Mesendoderm (in vitro differentiated cells): ENCODE measurements around the gene PAWR.
"Not testable (repeated sequence)": the region's sequence is repeated elsewhere in the genome, so short reads cannot be mapped to it uniquely, and the experiment has no call there.

ENCODE experiments used
- DNase-seq: peaks from one replicate; pipeline ENCODE4 v3.0.0; 2013
- H2AK5ac ChIP-seq: 2 replicates; pipeline ENCODE4 v1.6.1; 2013; ENCODE audit warnings: low read length, inconsistent platforms
- H2BK120ac ChIP-seq: 2 replicates; pipeline ENCODE4 v1.6.1; 2013; ENCODE audit warnings: low read depth, mild to moderate bottlenecking, low read length, moderate library complexity, mixed read lengths
- H2BK15ac ChIP-seq: replicated peaks from 2 replicates; pipeline ENCODE4 v1.6.1; 2013; ENCODE audit warnings: low read depth, mild to moderate bottlenecking, moderate library complexity
- H2BK5ac ChIP-seq: 2 replicates; pipeline ENCODE4 v1.6.1; 2013; ENCODE audit warnings: low read length, inconsistent platforms
- H3K18ac ChIP-seq: 2 replicates; pipeline ENCODE4 v1.6.1; 2013; ENCODE audit warnings: mild to moderate bottlenecking, low read length, mixed read lengths
- H3K23ac ChIP-seq: one replicate; pipeline ENCODE4 v1.6.1; 2013; ENCODE audit warnings: low read length
- H3K27ac ChIP-seq: 2 replicates; pipeline ENCODE4 v1.5.1; 2013; ENCODE audit warnings: low read depth, mild to moderate bottlenecking, inconsistent platforms, low read length, moderate library complexity
- H3K27me3 ChIP-seq: 2 replicates; pipeline ENCODE4 v1.6.1; 2013; ENCODE audit warnings: low read length, control low read depth, mild to moderate bottlenecking, inconsistent platforms; ENCODE audit not compliant: insufficient read depth, poor library complexity
- H3K36me3 ChIP-seq: 2 replicates; pipeline ENCODE4 v1.6.1; 2013; ENCODE audit warnings: low read length, inconsistent platforms; ENCODE audit not compliant: control insufficient read depth, insufficient read depth
- H3K4ac ChIP-seq: one replicate; pipeline ENCODE4 v1.6.1; 2013; ENCODE audit warnings: low read depth, mild to moderate bottlenecking, low read length, moderate library complexity
- H3K4me1 ChIP-seq: 2 replicates; pipeline ENCODE4 v1.6.1; 2013; ENCODE audit warnings: low read depth, low read length, inconsistent platforms; ENCODE audit not compliant: control insufficient read depth
- H3K4me2 ChIP-seq: 2 replicates; pipeline ENCODE4 v1.6.1; 2013; ENCODE audit warnings: low read length
- H3K4me3 ChIP-seq: 2 replicates; pipeline ENCODE4 v1.5.1; 2013; ENCODE audit warnings: mild to moderate bottlenecking, low read length
- H3K56ac ChIP-seq: one replicate; pipeline ENCODE4 v1.6.1; 2013; ENCODE audit warnings: low read length
- H3K79me1 ChIP-seq: 2 replicates; pipeline ENCODE4 v1.6.1; 2013; ENCODE audit warnings: low read length, inconsistent platforms
- H3K79me2 ChIP-seq: 2 replicates; pipeline ENCODE4 v1.6.1; 2013; ENCODE audit warnings: mild to moderate bottlenecking, low read length; ENCODE audit not compliant: control insufficient read depth, insufficient read depth
- H3K9ac ChIP-seq: 2 replicates; pipeline ENCODE4 v1.6.1; 2013; ENCODE audit warnings: low read length, inconsistent platforms
- H4K5ac ChIP-seq: one replicate; pipeline ENCODE4 v1.6.1; 2013; ENCODE audit warnings: low read length
- H4K8ac ChIP-seq: one replicate; pipeline ENCODE4 v1.6.1; 2013; ENCODE audit warnings: low read depth, mild to moderate bottlenecking, control low read depth, low read length, moderate library complexity
- WGBS: extraction: QIAGEN DNeasy Blood & Tissue Kit; methylation state at CpG from one replicate; pipeline ENCODE4 v1.1.7; 2013; ENCODE audit warnings: low lambda C conversion rate, missing lambda C conversion rate; ENCODE audit not compliant: insufficient coverage; ENCODE audit errors: extremely low coverage; 5-methylcytosine and 5-hydroxymethylcytosine counted together

PAWR gene

GRCh38 chr12:79634957-79635471 is 55.8 kb downstream of the PAWR start:
- DNase-seq = peak; percentile 88
- Histone ChIP-seq H3K27me3 (no peaks in the 10 kb centered on the region), H4K5ac (no peak overlapping the region), H2BK120ac (no peak overlapping the region), H3K4ac (no peak overlapping the region), H3K9ac (no peak overlapping the region), H2BK15ac (no peak overlapping the region), H3K18ac (no peak overlapping the region), H3K4me2 (no peak overlapping the region), H4K8ac (peak overlapping the region; percentile 56), H3K56ac (no peak overlapping the region), H3K79me2 (peaks cover 40% of the 10 kb centered on the region), H3K4me3 (no peak overlapping the region), H3K79me1 (peaks cover 2% of the 10 kb centered on the region), H2BK5ac (no peak overlapping the region), H2AK5ac (no peak overlapping the region), H3K36me3 (no peaks in the 10 kb centered on the region), H3K4me1 (peaks cover 8% of the 10 kb centered on the region), H3K23ac (no peak overlapping the region), H3K27ac (no peak overlapping the region)
- no CpG with 5 or more reads among the region's 1 CpG for WGBS

GRCh38 chr12:79629561-79629960 is 61.2 kb downstream of the PAWR start:
- H3K4ac ChIP-seq = no peak overlapping the region
- no peaks in the 10 kb centered on the region for H3K4me1 ChIP-seq
- WGBS = no CpG with 5 or more reads among the region's 2 CpGs
- H3K79me2 ChIP-seq = peaks cover 20% of the 10 kb centered on the region
- DNase-seq = no peak
- H2BK15ac ChIP-seq = no peak overlapping the region
- H3K56ac ChIP-seq = no peak overlapping the region
- H3K4me3 ChIP-seq = no peak overlapping the region
- H3K27me3 ChIP-seq = no peaks in the 10 kb centered on the region
- no peaks in the 10 kb centered on the region for H3K36me3 ChIP-seq
- no peak overlapping the region for H2AK5ac ChIP-seq
- no peak overlapping the region for H3K4me2 ChIP-seq
- no peak overlapping the region for H3K18ac ChIP-seq
- H4K8ac ChIP-seq = no peak overlapping the region
- H3K9ac ChIP-seq = no peak overlapping the region
- no peak overlapping the region for H2BK5ac ChIP-seq
- no peak overlapping the region for H2BK120ac ChIP-seq
- H4K5ac ChIP-seq = no peak overlapping the region
- H3K27ac ChIP-seq = no peak overlapping the region
- no peak overlapping the region for H3K23ac ChIP-seq
- peaks cover 2% of the 10 kb centered on the region for H3K79me1 ChIP-seq

GRCh38 chr12:79626735-79627134 is 64.0 kb downstream of the PAWR start:
- not testable (repeated sequence) for H3K27ac ChIP-seq, H3K18ac ChIP-seq, H3K23ac ChIP-seq, H3K27me3 ChIP-seq, H3K4ac ChIP-seq, H2BK15ac ChIP-seq, H2AK5ac ChIP-seq, H3K79me1 ChIP-seq, H3K4me1 ChIP-seq, H3K4me2 ChIP-seq, H3K9ac ChIP-seq, H4K8ac ChIP-seq, H4K5ac ChIP-seq, DNase-seq, H3K4me3 ChIP-seq, H3K56ac ChIP-seq, H3K36me3 ChIP-seq, H2BK5ac ChIP-seq, H2BK120ac ChIP-seq
- H3K79me2 ChIP-seq = peaks cover 24% of the 10 kb centered on the region
- WGBS = no CpG with 5 or more reads among the region's 7 CpGs

GRCh38 chr12:79624378-79624777 is 66.4 kb downstream of the PAWR start:
- H3K4ac ChIP-seq = no peak overlapping the region
- peaks cover 25% of the 10 kb centered on the region for H3K79me2 ChIP-seq
- H3K56ac ChIP-seq = no peak overlapping the region
- no peak overlapping the region for H3K23ac ChIP-seq
- no peak for DNase-seq
- H3K9ac ChIP-seq = no peak overlapping the region
- no CpG with 5 or more reads among the region's 2 CpGs for WGBS
- no peak overlapping the region for H2BK5ac ChIP-seq
- no peak overlapping the region for H3K4me2 ChIP-seq
- no peak overlapping the region for H3K4me3 ChIP-seq
- H4K8ac ChIP-seq = no peak overlapping the region
- H3K36me3 ChIP-seq = peaks cover 2% of the 10 kb centered on the region
- H2AK5ac ChIP-seq = no peak overlapping the region
- peaks cover 4% of the 10 kb centered on the region for H3K79me1 ChIP-seq
- H3K27ac ChIP-seq = no peak overlapping the region
- no peak overlapping the region for H2BK15ac ChIP-seq
- no peaks in the 10 kb centered on the region for H3K4me1 ChIP-seq
- no peak overlapping the region for H4K5ac ChIP-seq
- no peak overlapping the region for H3K18ac ChIP-seq
- H3K27me3 ChIP-seq = no peaks in the 10 kb centered on the region
- no peak overlapping the region for H2BK120ac ChIP-seq

- H3K79me1 ChIP-seq = peaks cover 6% of the 10 kb centered on the region
- no CpG with 5 or more reads among the region's 3 CpGs for WGBS
- H3K18ac ChIP-seq = no peak overlapping the region
- H3K79me2 ChIP-seq = peaks cover 37% of the 10 kb centered on the region
- no peaks in the 10 kb centered on the region for H3K4me1 ChIP-seq
- H4K8ac ChIP-seq = no peak overlapping the region
- no peak overlapping the region for H3K23ac ChIP-seq
- no peak overlapping the region for H3K4me3 ChIP-seq
- H2BK120ac ChIP-seq = no peak overlapping the region
- H4K5ac ChIP-seq = no peak overlapping the region
- H3K36me3 ChIP-seq = peaks cover 2% of the 10 kb centered on the region
- no peak overlapping the region for H3K9ac ChIP-seq
- H2AK5ac ChIP-seq = no peak overlapping the region
- H3K27ac ChIP-seq = no peak overlapping the region
- no peak overlapping the region for H3K56ac ChIP-seq
- no peak overlapping the region for H2BK15ac ChIP-seq
- H3K4ac ChIP-seq = no peak overlapping the region
- no peak for DNase-seq
- no peaks in the 10 kb centered on the region for H3K27me3 ChIP-seq
- no peak overlapping the region for H3K4me2 ChIP-seq
- no peak overlapping the region for H2BK5ac ChIP-seq
These were observed 70.7 kb downstream of the PAWR start for GRCh38 chr12:79619872-79620562.
